Erythroblast (primary cell): Measurements from ENCODE around the gene GNG7.
"Not testable (repeated sequence)": the region's sequence is repeated elsewhere in the genome, so short reads cannot be mapped to it uniquely, and the experiment has no call there.

ENCODE experiments used
- DNase-seq, 2 experiments: peaks; one replicate each; lab custom pipeline; 2025; lab: John Stamatoyannopoulos, UW
- GATA1 ChIP-seq: IDR thresholded peaks from 2 replicates; pipeline ENCODE4 v1.6.1; 2011; ENCODE audit warnings: low read depth, mild to moderate bottlenecking, control low read depth, low read length, moderate library complexity
- POLR2A ChIP-seq: IDR thresholded peaks from 2 replicates; pipeline ENCODE4 v1.6.1; 2011; ENCODE audit warnings: mild to moderate bottlenecking, low read length

GNG7 gene

DNA sequence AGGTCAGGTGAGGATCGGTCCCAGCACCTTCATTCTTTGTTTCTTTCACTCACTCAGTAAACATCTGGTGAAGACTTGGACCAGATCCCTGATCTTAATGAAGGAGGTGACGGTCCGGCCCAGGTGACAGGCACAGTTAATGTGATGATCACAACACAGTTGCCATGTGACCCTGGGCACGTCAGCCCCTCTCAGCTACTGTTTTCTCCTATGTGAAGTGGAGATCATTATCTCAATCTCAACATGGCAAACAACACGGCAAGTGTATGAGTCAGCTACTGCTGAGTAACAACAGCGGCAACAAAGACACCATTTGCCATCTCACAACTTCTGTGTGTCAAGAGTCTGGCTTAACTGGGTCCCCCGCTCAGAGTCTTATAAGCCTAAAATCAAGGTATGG lies 74.6 kb downstream of the GNG7 start:
- no peak for TF ChIP-seq POLR2A
- no peak for TF ChIP-seq GATA1
- no peak for DNase-seq

DNA sequence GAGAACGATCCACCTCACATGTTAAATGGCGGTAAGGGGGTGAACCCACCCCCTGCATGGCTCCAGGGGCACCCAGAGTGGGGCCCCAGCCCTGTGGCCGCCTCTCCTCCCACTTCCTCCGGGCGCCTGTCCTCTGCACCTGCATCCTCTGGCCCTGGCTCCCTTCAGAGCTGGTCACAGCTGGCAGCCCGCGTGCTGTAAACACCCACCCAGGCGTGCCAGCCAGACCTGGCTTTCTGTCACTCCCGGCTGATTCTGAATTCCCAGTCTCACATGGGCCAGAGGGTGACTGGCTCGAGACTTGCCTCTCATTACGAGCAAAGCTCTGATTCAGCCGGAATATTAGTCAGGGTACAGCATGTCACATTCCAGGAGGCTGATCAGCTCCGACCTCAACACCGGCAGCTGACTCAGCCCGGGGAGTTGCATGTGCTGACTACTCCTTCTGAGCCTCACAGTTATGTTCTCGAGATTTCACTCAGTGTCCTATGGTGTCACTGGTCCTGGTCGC lies 75.1 kb downstream of the GNG7 start:
- DNase-seq = no peak
- TF ChIP-seq GATA1 = no peak
- no peak for TF ChIP-seq POLR2A

DNA sequence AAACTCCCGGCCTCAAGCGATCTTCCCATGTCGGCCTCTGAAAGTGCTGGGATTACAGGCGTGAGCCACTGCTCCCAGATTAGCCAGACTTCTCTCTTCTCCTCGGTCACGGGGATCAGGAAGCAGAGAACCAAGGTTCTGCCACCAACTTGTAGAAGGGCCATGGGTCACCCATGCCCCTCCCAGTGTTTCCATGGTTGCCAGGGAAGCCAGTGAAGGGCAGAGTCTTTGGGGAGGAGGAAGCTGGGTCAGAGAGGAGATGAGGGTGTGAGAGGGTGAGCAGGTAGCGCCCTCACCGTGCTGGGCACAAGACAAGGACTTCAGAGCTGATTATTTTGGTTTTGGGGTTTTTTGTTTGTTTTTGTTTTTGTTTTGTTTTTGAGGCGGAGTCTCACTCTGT lies 77.1 kb downstream of the GNG7 start:
- no peak for DNase-seq
- TF ChIP-seq POLR2A (no peak), GATA1 (no peak)

DNA sequence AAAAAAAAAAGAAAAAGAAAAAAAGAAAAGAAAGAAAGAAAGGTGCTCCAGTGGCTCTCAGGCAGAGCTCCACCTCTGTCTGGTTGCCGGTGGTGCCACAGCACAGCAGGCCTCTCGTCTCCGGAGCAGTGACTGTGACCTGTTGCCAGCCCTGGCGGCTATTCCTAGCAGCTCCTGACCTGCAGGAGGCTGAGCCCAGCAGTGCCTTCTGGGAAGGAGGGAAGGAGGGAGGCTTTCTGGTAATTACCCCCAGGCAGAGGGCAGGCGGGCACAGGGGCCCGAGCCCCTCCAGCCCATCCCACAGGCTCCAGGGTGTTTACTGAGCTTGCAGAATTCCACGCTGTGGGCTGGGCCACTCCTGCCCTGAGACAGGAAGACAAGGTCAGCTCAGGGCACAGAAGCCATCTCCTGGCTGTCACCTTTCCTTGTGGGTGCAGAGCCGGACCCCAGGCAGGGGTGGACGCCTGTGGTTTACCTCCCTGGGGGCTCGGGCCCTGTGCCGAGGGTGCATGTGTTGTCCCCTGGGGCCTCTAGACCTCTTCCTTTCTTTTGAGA lies 77.9 kb downstream of the GNG7 start:
- no peak for DNase-seq
- TF ChIP-seq POLR2A (no peak), GATA1 (no peak)

DNA sequence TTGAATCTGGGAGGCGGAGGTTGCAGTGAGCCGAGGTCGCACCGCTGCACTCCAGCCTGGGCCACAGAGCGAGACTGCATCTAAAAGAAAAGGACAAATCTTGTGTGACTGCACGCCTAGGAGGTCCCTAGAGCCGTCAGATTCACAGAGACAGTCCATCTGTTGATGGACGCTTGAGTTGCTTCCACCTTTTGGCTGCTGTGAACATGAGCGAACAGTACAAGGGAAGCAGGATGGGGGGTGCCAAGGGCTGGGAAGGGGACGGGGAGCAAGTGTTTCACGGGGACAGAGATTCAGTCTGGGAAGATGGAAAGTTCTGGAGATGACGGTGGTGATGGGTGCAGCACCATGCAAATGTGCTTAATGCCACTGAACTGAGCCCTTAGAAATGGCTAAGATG lies 78.7 kb downstream of the GNG7 start:
- DNase-seq = no peak
- TF ChIP-seq POLR2A (no peak), GATA1 (no peak)

DNA sequence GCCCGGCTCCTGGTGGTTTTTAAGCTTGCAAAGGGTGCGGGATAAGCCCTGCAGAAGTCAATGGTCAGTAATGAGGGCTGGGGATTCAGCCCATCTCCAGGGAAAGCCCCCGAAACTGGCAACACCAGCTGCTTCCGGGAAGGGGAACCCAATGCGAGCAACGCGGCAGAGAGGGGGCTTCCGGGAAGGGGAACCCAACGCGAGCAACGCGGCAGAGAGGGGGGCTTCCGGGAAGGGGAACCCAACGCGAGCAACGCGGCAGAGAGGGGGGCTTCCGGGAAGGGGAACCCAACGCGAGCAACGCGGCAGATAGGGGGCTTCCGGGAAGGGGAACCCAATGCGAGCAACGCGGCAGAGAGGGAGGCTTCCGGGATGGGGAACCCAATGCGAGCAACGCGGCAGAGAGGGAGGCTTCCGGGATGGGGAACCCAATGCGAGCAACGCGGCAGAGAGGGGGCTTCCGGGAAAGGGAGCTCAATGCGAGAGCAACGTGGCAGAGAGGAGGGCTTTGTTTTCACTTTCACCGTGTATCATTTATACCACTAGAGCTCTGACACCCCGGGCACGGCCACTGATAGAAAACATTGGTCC lies 80.0 kb downstream of the GNG7 start:
- not testable (repeated sequence) for DNase-seq

DNA sequence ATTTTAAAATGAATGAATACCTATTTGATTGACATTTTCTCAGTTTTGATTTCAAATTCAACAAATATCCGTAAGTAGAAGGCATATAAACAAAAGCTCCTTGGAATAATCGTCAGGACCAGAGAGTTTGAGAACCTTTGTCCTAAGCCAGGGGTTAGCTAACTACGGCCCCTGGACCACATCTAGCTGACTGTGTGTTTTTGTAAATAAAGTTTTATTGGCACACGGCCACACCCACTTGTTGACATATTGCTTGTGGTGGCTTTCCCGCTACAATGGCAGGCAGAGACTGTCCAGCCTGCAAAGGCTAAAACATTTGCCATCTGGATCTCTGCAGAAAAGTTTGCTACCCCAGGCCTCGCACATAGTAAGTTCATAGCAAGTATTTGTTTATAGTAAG lies 83.4 kb downstream of the GNG7 start:
- TF ChIP-seq GATA1 (no peak), POLR2A (no peak)
- no peak for DNase-seq

DNA sequence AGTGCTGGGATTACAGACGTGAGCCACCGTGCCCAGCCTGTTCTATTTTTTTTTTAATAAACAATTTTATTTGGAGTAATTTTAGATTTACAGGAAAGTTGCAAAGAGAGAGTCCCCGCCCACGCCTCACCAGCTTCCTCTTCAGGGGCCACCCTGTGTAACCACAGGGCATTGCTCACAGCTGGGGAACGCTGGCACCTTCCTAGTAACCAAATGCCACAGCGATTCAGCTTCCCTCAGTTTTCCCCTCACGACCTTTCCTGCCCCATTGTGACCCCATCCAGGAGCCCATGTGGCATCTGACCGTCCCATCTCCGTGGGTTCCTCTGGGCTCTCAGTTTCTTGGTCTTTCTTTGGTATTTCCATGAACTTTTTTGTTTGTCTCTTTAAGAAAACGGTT lies 83.9 kb downstream of the GNG7 start:
- no peak for TF ChIP-seq GATA1
- no peak for TF ChIP-seq POLR2A
- no peak for DNase-seq

DNA sequence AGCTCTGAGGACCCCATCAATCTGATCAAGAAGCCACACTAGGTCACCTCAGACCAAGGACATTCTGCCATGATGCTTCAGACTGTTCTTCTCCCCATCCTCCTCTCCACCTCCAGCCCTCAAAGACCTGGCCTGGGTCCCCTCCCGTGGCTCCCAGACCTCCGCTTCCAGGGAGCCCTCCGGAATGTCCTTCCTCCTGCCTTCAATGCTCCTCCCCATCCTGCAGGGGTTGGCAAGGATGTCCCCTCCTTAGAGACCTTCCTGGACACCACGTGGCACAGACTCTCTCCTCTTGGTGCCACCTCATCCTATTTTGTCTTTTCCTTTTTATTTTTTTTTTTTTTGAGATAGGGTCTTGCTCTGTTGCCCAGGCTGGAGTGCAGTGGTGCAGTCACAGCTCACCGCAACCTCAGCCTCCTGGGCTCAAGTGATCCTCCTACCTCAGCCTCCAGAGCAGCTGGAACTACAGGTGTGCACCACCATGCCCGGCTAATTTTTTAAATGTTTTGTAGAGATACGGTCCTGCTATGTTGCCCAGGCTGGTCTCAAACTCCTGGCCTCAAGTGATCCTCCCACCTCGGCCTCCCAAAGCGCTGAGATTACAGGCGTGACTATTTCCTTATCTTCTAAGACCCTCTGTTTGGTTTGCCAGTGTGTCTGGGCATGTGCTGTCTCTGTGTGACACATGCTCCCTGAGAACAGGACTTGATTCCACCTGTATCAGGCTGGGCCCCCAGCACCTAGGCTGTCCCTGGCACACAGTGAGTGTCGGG lies 84.9 kb downstream of the GNG7 start:
- TF ChIP-seq POLR2A = no peak
- TF ChIP-seq GATA1 = no peak
- DNase-seq = no peak

DNA sequence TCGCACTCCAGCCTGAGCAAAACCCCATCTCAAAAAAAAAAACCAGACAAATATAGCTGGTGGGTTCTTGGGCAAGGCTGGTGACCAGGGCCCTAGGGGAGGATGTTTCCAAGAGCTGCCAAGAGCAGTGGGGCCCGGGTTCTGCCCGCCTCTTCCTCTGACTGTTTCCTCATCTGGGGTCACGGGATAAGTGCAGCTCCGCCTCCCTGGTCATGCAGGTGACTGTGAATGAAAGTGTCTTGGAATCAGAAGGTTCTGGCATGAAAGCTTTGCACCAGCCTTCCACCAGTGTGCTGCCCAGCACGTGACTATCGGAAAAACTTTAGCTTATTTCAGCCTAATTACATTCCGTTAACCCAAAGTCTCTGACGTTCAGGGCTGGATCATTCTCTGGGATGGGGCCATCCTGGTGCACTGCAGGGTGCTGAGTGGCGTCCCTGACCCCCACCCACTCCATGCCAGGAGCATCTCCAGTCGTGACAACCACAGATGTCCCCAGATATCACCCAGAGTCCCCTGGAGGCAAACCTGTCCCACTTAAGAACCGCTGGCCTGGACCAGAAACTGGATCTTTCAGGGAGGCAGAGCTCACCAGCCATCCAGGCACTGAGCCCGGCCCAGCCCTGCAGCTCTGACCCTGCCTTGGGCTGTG lies 85.6 kb downstream of the GNG7 start:
- DNase-seq = no peak
- TF ChIP-seq GATA1 (no peak), POLR2A (no peak)

DNA sequence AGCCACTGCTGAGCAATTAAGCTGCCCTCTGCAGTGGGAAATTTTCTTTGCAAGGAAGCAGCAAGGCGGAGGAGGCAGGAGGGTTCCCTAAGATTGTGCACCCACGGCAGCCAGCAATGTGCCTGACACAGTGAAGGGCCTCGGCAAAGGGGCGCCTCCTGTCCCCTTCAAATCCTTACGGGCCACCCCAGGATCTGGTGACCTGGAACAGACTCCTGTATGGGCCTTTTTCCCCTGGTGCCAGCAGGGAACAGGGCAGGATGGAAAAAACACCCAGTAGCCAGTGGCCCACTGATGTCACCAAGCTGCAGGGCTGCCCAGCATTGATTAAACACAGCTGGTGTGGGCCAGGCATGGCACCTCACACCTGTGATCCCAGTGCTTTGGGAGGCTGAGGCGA lies 86.7 kb downstream of the GNG7 start:
- TF ChIP-seq POLR2A = no peak
- no peak for TF ChIP-seq GATA1
- no peak for DNase-seq

DNA sequence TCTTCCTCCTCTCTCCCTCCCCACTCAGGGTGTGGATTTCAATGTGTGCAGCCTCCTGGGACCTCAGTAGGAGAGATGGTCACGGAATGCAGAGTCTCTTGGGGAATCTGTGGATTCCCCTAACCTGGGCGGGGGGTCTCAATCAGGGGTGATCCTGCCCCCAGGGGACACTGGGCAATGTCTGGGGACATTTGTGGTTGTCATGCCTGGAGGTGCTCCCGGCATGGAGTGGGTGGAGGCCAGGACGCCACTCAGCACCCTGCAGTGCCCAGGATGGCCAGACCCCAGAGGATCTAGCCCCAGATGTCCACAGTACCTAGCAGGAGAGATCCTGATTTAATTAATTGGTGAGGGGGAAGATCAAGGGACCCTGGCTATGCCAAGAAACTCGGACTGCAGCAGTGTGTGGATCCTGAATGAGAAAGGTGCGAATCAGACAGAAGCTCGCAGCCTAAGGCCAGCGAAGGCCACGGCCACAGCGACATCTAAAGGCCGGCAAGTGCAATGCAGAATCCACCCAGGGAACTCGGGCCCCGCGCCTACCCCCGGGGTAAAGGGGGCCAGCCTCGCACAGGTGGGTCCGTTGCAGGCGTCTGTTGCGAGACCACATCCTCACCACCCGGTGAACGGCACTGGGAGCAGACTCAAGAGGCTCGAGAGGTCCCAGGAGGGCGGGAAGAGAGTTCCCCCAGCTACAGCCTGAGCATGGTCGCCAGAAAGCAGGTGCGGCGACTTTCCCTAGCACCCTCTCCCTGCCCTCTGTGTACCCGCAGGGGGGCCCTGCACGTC lies 88.8 kb downstream of the GNG7 start:
- DNase-seq = peak in 1 of 2 experiments; percentile 56

DNA sequence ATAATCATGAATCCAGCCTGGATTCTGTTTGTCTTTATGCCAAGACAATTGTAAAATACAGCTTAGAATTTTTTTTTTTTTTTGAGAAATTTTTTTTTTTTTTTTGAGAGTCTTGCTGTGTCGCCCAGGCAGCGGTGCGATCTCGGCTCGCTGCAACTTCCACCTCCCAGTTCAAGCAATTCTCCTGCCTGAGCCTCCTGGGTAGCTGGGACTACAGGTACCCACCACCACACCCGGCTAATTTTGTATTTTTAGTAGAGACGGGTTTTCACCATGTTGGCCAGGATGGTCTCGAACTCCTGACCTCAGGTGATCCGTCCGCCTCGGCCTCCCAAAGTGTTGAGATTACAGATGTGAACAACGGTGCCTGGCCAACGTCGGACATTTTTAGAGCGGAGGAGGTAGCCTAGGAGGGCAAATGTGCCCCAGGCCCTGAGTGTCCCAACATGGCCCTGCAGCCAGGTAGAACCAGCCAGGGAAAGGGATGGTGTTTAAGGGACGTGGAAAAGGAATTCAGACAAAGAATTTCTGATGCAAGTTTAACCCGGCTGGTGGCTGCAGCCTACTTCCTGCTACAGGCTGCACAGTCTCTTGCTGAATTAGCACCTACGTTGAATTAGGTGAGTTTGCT lies 89.8 kb downstream of the GNG7 start:
- no peak for DNase-seq
- TF ChIP-seq POLR2A (no peak), GATA1 (no peak)

More for the DNA sequence above, 88.8 kb downstream of the GNG7 start:
- TF ChIP-seq GATA1 (no peak), POLR2A (no peak)
